ENCODE results near the gene ARHGEF7. TPM values are rescaled to one million over a fixed set of nuclear protein-coding genes. Genes with fewer than 3 reads are reported as not detected.

ARHGEF7 gene
- 37.6 and 51.6 TPM in 2 replicates for total RNA-seq

GRCh38 chr13:111115061-111115964 is at the start of gene ARHGEF7:
Gene ARHGEF7, plus strand, starts transcription at chr13:111115310. Its CDS starts 217 bp downstream, at chr13:111115527.

GRCh38 chr13:111319998-111320911 is 205.1 kb downstream of the ARHGEF7 start, which contains the start of gene TEX29:
Gene TEX29, plus strand, starts transcription at chr13:111320642. Its CDS starts 249 bp downstream, at chr13:111320891.

Other genes starting within 250 kb of the ARHGEF7 start
- gene ANKRD10, start 200.2 kb upstream of the ARHGEF7 start, total RNA-seq, result 27.2 and 53.3 TPM in 2 replicates
- 0.38 TPM in 1 of 2 replicates, not detected in the other for gene TEX29, start 205.3 kb downstream of the ARHGEF7 start, total RNA-seq